Spleen (tissue), 7 donors: Measurements from ENCODE around the gene RASA3.

Experiments
- CTCF ChIP-seq, 11 experiments: fragments of 200-600 bp in 7 of 11; fragments of 450-650 bp in 4 of 11; sonication (generic) in 4 of 11; IDR thresholded peaks in 8 of 11; conservative IDR thresholded peaks in 3 of 11; 1 replicate in 7 of 11; 2 replicates in 4 of 11; pipeline versions ENCODE4 v1.4.0 to v1.8.0; 2016 to 2021; ENCODE audit warnings: antibody characterized with exemption in 11 of 11, inconsistent platforms in 4 of 11, mild to moderate bottlenecking in 1 of 11
- POLR2AphosphoS5 ChIP-seq, 3 donors: sonication (generic); formaldehyde crosslinking; IDR thresholded peaks; one replicate each; pipeline ENCODE4 v1.5.1; 2017; ENCODE audit warnings: antibody characterized with exemption in 3 of 3
- donor health status: DM: no; HTN: no; CAD: no; lungs with moderate emphysema.
- donor health status: DM: no; HTN: no; CAD: no.
- donor health status: DM: no; HTN: no; CAD: no.

GRCh38 chr13:114142640-114143490 lies 10.4 kb upstream of the RASA3 start:
- no peak for TF ChIP-seq CTCF (IDR thresholded peaks at IDR 0.05 in 8 of 11, conservative IDR thresholded peaks at IDR 0.05 in 3 of 11)
- TF ChIP-seq POLR2AphosphoS5 (IDR thresholded peaks at IDR 0.05) = peak; percentile 78 to 89 (median 85)
